ENCODE measurements around the gene FBXW8. TPM values are rescaled to one million over a fixed set of nuclear protein-coding genes. Genes with fewer than 3 reads are reported as not detected.

Gene FBXW8
- total RNA-seq, 2 experiments from 2014 or later = 6.6 to 7.3 TPM

- no peak overlapping the region for H3K27ac Mint-ChIP-seq
- H3K27ac ChIP-seq (ENCODE audit: low read depth in 1 of 2, low read length in 2 of 2) = no peak overlapping the region
- H3K9me3 ChIP-seq (ENCODE audit: control insufficient read depth in 1 of 2, insufficient read depth in 1 of 2, low read length in 2 of 2) = peaks cover 7 to 23% of the 10 kb centered on the region in 2 experiments
- no peak overlapping the region for H3K4me3 ChIP-seq (ENCODE audit: low read length)
- no peak for ATAC-seq (ENCODE audit: poor library complexity)
- ChIA-PET CTCF (no interaction called here), POLR2A (no interaction called here)
- H3K4me3 Mint-ChIP-seq = peak overlapping the region; percentile 62
- no peaks in the 10 kb centered on the region for H3K36me3 ChIP-seq (ENCODE audit: insufficient read depth, low read length)
- H3K27me3 Mint-ChIP-seq = peaks cover 85% of the 10 kb centered on the region
- DNase-seq = no peak
- no peaks in the 10 kb centered on the region for H3K9me3 Mint-ChIP-seq
- H3K4me1 Mint-ChIP-seq (ENCODE audit: low read depth) = peaks cover 38% of the 10 kb centered on the region
- TF ChIP-seq CTCF (IDR thresholded peaks at IDR 0.05) = no peak
- peaks cover 64 to 82% of the 10 kb centered on the region in 2 experiments for H3K27me3 ChIP-seq (ENCODE audit: control insufficient read depth in 1 of 2, insufficient read depth in 2 of 2, low read length in 2 of 2)
- no peaks in the 10 kb centered on the region for H3K36me3 Mint-ChIP-seq (ENCODE audit: low read depth)
- intact Hi-C loops (cut with DNase I, micrococcal nuclease) = no loop called here
- H3K4me1 ChIP-seq (ENCODE audit: insufficient read depth, low read length) = peaks cover 34% of the 10 kb centered on the region
These were observed 31.9 kb upstream of the FBXW8 start for GRCh38 chr12:116878567-116879508.

- TF ChIP-seq CTCF (IDR thresholded peaks at IDR 0.05) = no peak
- H3K27ac Mint-ChIP-seq = no peak overlapping the region
- no peaks in the 10 kb centered on the region for H3K36me3 ChIP-seq (ENCODE audit: insufficient read depth, low read length)
- peaks cover 84% of the 10 kb centered on the region for H3K27me3 Mint-ChIP-seq
- no peaks in the 10 kb centered on the region for H3K9me3 Mint-ChIP-seq
- H3K4me3 Mint-ChIP-seq = peak overlapping the region; percentile 82
- peaks cover 34% of the 10 kb centered on the region for H3K4me1 ChIP-seq (ENCODE audit: insufficient read depth, low read length)
- POLR2A ChIA-PET = no interaction called here
- H3K27me3 ChIP-seq (ENCODE audit: control insufficient read depth in 1 of 2, insufficient read depth in 2 of 2, low read length in 2 of 2) = peaks cover 58 to 83% of the 10 kb centered on the region in 2 experiments
- ATAC-seq (ENCODE audit: poor library complexity) (no peak), DNase-seq (no peak)
- H3K9me3 ChIP-seq (ENCODE audit: control insufficient read depth in 1 of 2, insufficient read depth in 1 of 2, low read length in 2 of 2) = peaks cover 3 to 20% of the 10 kb centered on the region in 2 experiments
- H3K36me3 Mint-ChIP-seq (ENCODE audit: low read depth) = no peaks in the 10 kb centered on the region
- H3K4me3 ChIP-seq (ENCODE audit: low read length) = no peak overlapping the region
- intact Hi-C loops (cut with DNase I, micrococcal nuclease) = no loop called here
- CTCF ChIA-PET = no interaction called here
- H3K4me1 Mint-ChIP-seq (ENCODE audit: low read depth) = peaks cover 38% of the 10 kb centered on the region
- no peak overlapping the region for H3K27ac ChIP-seq (ENCODE audit: low read depth in 1 of 2, low read length in 2 of 2)
These were observed 31.1 kb upstream of the FBXW8 start for GRCh38 chr12:116879509-116880212.

GRCh38 chr12:116880213-116880816 lies 30.4 kb upstream of the FBXW8 start:
- Mint-ChIP-seq H3K36me3 (ENCODE audit: low read depth) (no peaks in the 10 kb centered on the region), H3K4me1 (ENCODE audit: low read depth) (peaks cover 38% of the 10 kb centered on the region), H3K9me3 (no peaks in the 10 kb centered on the region), H3K4me3 (peak overlapping the region; percentile 82), H3K27me3 (peaks cover 82% of the 10 kb centered on the region), H3K27ac (no peak overlapping the region)
- intact Hi-C loops (cut with DNase I, micrococcal nuclease) = no loop called here
- peaks cover 34% of the 10 kb centered on the region for H3K4me1 ChIP-seq (ENCODE audit: insufficient read depth, low read length)
- ChIA-PET CTCF (no interaction called here), POLR2A (no interaction called here)
- H3K4me3 ChIP-seq (ENCODE audit: low read length) = no peak overlapping the region
- H3K36me3 ChIP-seq (ENCODE audit: insufficient read depth, low read length) = no peaks in the 10 kb centered on the region
- no peak for TF ChIP-seq CTCF (IDR thresholded peaks at IDR 0.05)
- H3K27ac ChIP-seq (ENCODE audit: low read depth in 1 of 2, low read length in 2 of 2) = no peak overlapping the region
- peaks cover 53 to 79% of the 10 kb centered on the region in 2 experiments for H3K27me3 ChIP-seq (ENCODE audit: control insufficient read depth in 1 of 2, insufficient read depth in 2 of 2, low read length in 2 of 2)
- DNase-seq (no peak), ATAC-seq (ENCODE audit: poor library complexity) (no peak)
- peaks cover 0 to 18% of the 10 kb centered on the region in 2 experiments for H3K9me3 ChIP-seq (ENCODE audit: control insufficient read depth in 1 of 2, insufficient read depth in 1 of 2, low read length in 2 of 2)

Data from CD4-positive, alpha-beta T cell (primary cell).